ENCODE data around the gene ZEB1.

GRCh38 chr10:31424473-31424872, 105.5 kb downstream of the ZEB1 start:
- TF ChIP-seq CTCF (IDR thresholded peaks at IDR 0.05; ENCODE audit: low read depth, low read length) (no peak), POLR2A (IDR thresholded peaks at IDR 0.05; ENCODE audit: extremely low read depth, insufficient read length) (no peak), MAX (IDR thresholded peaks at IDR 0.05; ENCODE audit: low read depth, low read length) (no peak)

Measured in NB4 (cell line).